ENCODE data around the gene PRIM2.
"Not testable (repeated sequence)": the region's sequence is repeated elsewhere in the genome, so short reads cannot be mapped to it uniquely, and the experiment has no call there.

DNA sequence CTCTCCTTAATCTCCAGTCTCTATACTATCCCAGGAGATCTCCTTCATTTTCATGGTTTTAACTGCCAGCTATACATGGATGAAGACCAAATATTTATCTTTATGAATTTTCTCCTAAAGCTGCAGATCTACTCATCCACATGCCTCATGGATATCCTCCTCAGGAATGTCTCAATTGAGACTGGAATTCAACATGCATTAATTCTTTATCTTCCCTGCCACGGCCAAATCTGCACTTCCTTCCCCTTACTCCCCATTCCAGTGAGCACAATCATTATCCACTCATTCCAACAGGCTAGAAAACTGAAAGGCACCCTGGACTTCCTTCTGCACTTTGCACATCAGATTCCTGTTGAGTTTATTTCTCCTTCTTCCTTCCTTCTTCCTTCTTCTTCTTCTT is 379.0 kb downstream of the PRIM2 start:
- not testable (repeated sequence) for TF ChIP-seq POLR2A, CTCF (IDR thresholded peaks at IDR 0.05)
